AG04450 (cell line): Measurements from ENCODE around the gene NR2C1. TPM values are rescaled to one million over a fixed set of nuclear protein-coding genes. Genes with fewer than 3 reads are reported as not detected.

Experiments
- CTCF ChIA-PET: fragments of 300-600, 350-600 bp; formaldehyde crosslinking; extraction: SDS; loops from one replicate; lab custom pipeline; 2022; ENCODE audit warnings: antibody characterized with exemption, inconsistent platforms; lab: Charles Lee
- POLR2A ChIA-PET: fragments of 350-600 bp; formaldehyde crosslinking; extraction: SDS; loops from one replicate; lab custom pipeline; 2021; ENCODE audit warnings: antibody characterized with exemption, inconsistent platforms; lab: Yijun Ruan, JAX
- DNase-seq: peaks from one replicate; pipeline ENCODE4 v3.0.0-alpha.2; 2011; ENCODE audit warnings: low read depth, low spot score
- H3K27ac ChIP-seq: one replicate; pipeline ENCODE4 v1.5.1; 2012; ENCODE audit warnings: low read depth, low read length, control low read depth
- H3K27me3 ChIP-seq: one replicate; pipeline ENCODE4 v1.6.0; 2012; ENCODE audit warnings: low read length; ENCODE audit not compliant: control insufficient read depth, insufficient read depth
- H3K4me3 ChIP-seq: 2 replicates; pipeline ENCODE4 v1.5.1; 2011; ENCODE audit warnings: mild to moderate bottlenecking, low read depth, low read length, control low read depth
- H3K9me3 ChIP-seq: 2 replicates; pipeline ENCODE4 v1.5.1; 2012; ENCODE audit warnings: low read length; ENCODE audit not compliant: control insufficient read depth, insufficient read depth
- polyA plus RNA-seq: library from polyadenylated mRNA; depleted of rRNA; stranded (reverse); fragments of >200 nt; gene quantifications from 2 replicates; pipeline ENCODE4 v1.2.3, GENCODE V29; 2011
- TF ChIP-seq, protein P1 (sequence below): IDR thresholded peaks from 2 replicates; pipeline ENCODE4 v1.5.1; 2011; ENCODE audit warnings: low read depth, low read length, control low read depth, inconsistent platforms

The NR2C1 gene
- polyA plus RNA-seq, 1 experiment = 32.8 TPM

DNA sequence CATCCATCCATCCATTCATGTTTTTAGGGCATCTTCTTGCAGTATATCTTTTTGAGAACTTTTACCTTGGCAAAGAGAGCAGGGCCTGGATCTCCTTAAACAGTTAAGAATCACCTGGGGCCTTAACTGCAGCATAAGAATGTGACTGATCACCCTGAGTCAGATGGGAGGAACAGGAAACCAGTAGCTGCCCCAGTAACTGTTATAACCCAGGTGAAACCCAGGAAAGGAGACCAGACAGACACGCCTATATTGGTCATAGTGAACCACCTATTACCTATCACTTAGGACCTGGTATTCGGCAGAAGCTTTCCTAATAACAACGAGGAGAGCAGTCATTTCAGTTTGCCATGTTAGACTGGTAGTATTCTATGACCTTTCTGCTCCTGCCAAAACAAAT, 43.4 kb upstream of the NR2C1 start:
- Histone ChIP-seq H3K9me3 (no peaks in the 10 kb centered on the region), H3K27ac (no peak overlapping the region), H3K4me3 (no peak overlapping the region), H3K27me3 (no peaks in the 10 kb centered on the region)
- TF ChIP-seq, protein P1, sequence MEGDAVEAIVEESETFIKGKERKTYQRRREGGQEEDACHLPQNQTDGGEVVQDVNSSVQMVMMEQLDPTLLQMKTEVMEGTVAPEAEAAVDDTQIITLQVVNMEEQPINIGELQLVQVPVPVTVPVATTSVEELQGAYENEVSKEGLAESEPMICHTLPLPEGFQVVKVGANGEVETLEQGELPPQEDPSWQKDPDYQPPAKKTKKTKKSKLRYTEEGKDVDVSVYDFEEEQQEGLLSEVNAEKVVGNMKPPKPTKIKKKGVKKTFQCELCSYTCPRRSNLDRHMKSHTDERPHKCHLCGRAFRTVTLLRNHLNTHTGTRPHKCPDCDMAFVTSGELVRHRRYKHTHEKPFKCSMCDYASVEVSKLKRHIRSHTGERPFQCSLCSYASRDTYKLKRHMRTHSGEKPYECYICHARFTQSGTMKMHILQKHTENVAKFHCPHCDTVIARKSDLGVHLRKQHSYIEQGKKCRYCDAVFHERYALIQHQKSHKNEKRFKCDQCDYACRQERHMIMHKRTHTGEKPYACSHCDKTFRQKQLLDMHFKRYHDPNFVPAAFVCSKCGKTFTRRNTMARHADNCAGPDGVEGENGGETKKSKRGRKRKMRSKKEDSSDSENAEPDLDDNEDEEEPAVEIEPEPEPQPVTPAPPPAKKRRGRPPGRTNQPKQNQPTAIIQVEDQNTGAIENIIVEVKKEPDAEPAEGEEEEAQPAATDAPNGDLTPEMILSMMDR = no peak
- DNase-seq = no peak
- CTCF ChIA-PET = interaction anchor here (0.9 to 2.9 kb wide), 19 partner anchors 19 to 459 kb away, joined by 3 to 29 read pairs (median 5); partner anchors contain the start of genes FGD6, NR2C1 and VEZT
- POLR2A ChIA-PET = no interaction called here

DNA sequence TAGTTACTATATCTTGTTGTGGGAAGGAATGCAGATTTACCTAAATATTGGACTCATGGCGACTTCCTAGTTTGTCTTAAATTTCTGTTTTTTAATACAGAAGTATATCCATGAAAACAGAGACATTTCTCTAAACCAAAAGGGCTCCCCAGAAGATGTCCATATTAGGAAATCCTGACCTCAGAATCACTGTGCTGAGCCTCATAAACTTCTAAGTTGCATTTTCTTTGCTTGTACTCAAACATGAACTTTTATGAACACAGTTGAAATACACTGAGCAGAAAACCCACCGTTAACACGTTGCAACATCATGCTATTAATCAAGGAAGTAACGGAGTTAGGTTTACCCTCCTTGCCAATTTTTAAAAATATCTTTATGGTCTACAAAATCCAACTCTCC, 42.9 kb upstream of the NR2C1 start:
- no peak overlapping the region for H3K4me3 ChIP-seq
- TF ChIP-seq, protein P1 = no peak
- no peaks in the 10 kb centered on the region for H3K9me3 ChIP-seq
- H3K27ac ChIP-seq = no peak overlapping the region
- ChIA-PET POLR2A (no interaction called here), CTCF (interaction anchor here (1.2 to 2.9 kb wide), 14 partner anchors 18 to 459 kb away, joined by 3 to 29 read pairs (median 6); partner anchors contain the start of genes FGD6, NR2C1 and VEZT)
- no peak for DNase-seq
- H3K27me3 ChIP-seq = no peaks in the 10 kb centered on the region

DNA sequence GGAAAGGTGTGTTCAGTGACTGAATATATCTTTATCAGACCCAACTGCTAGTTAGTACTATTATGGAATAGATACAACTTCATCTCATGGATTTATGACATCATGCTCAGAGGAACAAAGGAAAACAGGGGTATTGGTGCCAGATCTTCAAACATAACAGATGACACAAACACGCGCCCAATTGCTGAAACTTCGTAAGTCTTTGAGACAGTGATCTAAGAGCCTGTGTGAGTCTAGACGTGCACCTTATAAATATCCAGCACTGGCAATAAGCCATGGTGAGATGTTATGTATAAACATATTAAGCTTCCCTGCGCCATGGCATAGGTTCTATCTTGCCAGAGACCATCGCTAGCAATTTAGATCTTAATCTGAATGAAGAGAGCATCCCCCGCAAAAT, 42.2 kb upstream of the NR2C1 start:
- no peak for DNase-seq
- no peak overlapping the region for H3K27ac ChIP-seq
- no peak overlapping the region for H3K4me3 ChIP-seq
- H3K27me3 ChIP-seq = no peaks in the 10 kb centered on the region
- TF ChIP-seq, protein P1 = no peak
- no peaks in the 10 kb centered on the region for H3K9me3 ChIP-seq
- ChIA-PET POLR2A (no interaction called here), CTCF (interaction anchor here (0.5 to 2.9 kb wide), 4 partner anchors 74 to 460 kb away, joined by 5 to 29 read pairs (median 12); partner anchors contain the start of genes FGD6 and VEZT)

DNA sequence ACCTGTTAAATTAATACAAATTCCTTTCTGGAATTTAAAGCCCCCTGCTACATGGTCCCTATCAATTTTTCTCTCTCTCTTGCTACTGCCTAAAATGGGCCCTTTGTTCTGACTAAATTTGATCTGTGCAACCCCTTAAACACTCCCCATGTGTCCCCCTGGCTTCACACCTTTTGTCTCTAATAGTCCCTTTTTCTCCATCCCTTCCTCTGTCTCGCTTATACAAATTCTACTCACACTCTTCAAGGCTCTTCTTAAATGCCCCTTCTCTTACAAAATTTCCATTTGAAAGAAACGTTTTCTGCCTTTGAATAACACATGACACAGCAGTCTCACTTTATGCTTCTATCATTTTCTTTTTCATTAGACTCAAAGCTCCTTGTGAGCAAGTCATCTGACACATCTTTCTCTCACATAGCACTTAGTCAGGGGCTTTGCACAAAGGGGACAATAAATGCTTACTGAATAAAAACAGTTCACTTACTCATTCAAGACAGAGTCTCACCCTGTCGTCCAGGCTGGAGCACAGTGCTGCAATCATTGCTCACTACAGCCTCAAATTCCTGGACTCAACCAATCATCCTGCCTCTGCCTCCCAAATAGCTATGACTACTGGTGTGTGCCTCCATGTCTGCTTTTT, 41.5 kb upstream of the NR2C1 start:
- POLR2A ChIA-PET = no interaction called here
- TF ChIP-seq, protein P1 = no peak
- CTCF ChIA-PET = interaction anchor here (0.5 to 0.7 kb wide), 3 partner anchors 75 to 221 kb away, joined by 3 to 6 read pairs (median 4); no protein-coding TSS in a partner anchor

DNA sequence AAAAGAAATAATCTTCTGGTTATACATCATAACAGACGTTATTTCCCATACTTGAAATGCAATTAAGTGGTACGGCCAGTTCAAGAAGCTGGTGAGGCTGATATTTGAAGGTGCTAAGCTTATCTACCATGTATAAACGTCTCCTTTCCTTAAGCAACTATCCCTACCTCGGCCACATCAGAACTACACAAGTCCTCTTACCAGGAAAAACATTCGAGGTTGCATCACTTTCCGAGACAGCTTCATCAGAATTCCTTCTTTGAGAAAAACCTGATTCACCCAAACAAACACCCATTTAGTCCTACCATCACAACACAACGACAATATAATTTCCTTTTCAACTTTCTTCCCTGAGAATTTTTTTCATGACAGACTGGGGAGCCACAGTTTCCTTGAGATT, 33.9 kb upstream of the NR2C1 start:
- no peak overlapping the region for H3K27ac ChIP-seq
- ChIA-PET POLR2A (no interaction called here), CTCF (no interaction called here)
- DNase-seq = no peak
- no peaks in the 10 kb centered on the region for H3K27me3 ChIP-seq
- no peaks in the 10 kb centered on the region for H3K9me3 ChIP-seq
- H3K4me3 ChIP-seq = no peak overlapping the region
- TF ChIP-seq, protein P1 = no peak

More for the DNA sequence above, 41.5 kb upstream of the NR2C1 start:
- no peaks in the 10 kb centered on the region for H3K9me3 ChIP-seq
- no peaks in the 10 kb centered on the region for H3K27me3 ChIP-seq
- no peak overlapping the region for H3K27ac ChIP-seq
- no peak for DNase-seq
- H3K4me3 ChIP-seq = no peak overlapping the region
